HG03066 (cell line): Measurements from ENCODE around the gene LMOD1.
"Not testable (repeated sequence)": the region's sequence is repeated elsewhere in the genome, so short reads cannot be mapped to it uniquely, and the experiment has no call there.

Experiments
- ATAC-seq: cut with Tn5 transposase; IDR thresholded peaks from one replicate; pipeline ENCODE4 v1.9.1; 2021; ENCODE audit warnings: low read depth; ENCODE audit not compliant: unreplicated experiment

LMOD1 gene

GRCh38 chr1:201880928-201881571 lies 65.3 kb downstream of the LMOD1 start:
- ATAC-seq = no peak

- ATAC-seq = no peak
These were observed 68.4 kb downstream of the LMOD1 start for GRCh38 chr1:201877877-201878401.

- no peak for ATAC-seq
These were observed 70.1 kb downstream of the LMOD1 start for GRCh38 chr1:201876148-201876818.

DNA sequence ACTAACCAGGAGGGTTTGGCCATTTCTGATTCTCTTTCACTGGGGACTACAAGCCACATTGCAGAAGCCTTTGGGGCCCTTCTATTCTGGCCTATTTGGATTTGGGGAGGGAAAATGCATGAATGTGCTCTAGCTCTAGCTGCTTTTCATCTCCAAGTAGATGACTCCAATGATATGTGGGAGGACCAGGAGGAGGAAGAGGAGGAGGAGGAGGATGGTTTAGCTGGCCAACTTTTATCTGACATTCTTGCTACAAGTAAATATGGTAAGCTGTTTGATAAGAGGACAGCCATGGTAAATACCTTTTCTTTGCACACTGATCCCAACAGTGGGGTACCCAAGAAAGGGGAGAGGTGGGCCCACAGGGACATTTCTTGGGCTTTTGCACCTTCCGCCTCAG lies 71.7 kb downstream of the LMOD1 start:
- ATAC-seq = no peak

DNA sequence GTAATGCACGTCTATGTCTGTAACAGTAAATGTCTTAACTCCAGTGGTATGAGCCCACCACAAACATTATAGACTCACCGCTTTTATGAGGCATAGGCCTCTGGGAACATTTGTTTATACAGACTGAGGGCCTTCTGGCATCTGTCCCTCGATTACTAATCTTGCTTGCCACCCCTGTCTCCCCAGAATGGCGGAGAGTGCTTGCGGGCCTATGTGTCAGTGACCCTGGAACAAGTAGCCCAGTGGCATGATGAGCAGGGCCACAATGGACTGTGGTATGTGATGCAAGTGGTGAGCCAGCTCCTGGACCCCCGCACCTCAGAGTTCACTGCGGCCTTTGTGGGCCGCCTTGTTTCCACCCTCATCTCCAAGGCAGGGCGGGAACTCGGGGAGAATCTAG lies 76.0 kb downstream of the LMOD1 start:
- no peak for ATAC-seq

GRCh38 chr1:201861448-201861847 lies 84.9 kb downstream of the LMOD1 start:
- ATAC-seq = no peak

DNA sequence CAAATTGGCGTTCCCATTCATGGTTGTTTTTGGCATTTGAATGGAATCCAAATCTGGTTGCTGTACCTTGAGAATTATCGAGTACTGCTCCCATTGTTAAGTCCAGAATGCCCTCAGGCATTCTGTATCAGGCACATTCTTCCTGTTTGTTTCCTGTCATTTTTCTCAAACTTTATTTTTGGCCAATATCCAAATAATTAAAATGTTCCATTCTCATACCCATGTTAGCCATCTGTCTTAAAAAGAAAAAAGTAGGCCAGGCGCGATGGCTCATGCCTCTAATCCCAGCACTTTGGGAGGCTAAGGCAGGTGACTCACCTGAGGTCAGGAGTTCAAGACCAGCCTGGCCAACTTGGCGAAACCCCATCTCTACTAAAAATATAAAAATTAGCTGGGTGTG lies 86.9 kb downstream of the LMOD1 start:
- no peak for ATAC-seq

DNA sequence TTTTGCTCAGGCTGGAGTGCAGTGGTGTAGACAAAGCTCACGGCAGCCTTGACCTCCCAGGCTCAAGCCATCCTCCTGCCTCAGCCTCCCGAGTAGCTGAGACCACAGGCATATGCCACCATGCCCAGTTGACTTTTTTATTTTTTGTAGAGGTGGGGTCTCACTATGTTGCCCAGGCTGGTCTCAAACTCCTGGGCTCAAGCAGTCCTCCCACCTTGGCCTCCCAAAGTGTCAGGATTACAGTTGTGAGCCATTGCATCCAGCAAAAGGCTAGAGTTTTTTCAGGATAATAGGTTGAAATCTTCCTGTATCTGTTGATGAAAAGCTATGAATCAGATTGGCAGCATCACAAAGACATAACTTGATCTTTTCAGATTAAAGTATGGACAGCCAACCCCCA lies 89.6 kb downstream of the LMOD1 start:
- not testable (repeated sequence) for ATAC-seq

DNA sequence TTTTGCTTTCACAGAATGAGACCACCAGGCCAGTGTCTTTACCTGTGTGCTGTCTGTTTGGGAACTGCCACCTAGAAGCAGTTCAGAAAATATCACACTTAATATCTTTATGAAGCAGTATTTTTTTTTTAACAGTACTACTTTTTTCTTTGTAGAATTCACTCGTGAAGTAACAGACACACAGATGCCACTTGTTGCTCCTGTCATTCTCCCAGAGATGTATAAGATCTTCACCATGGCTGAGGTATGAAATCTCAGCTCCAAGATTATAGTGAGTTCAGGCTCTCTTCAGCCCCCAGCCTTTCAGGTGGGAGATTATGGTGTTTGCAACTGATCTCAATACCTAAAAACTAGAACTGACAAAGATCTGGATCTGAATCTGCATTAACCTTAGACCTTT lies 94.4 kb downstream of the LMOD1 start:
- no peak for ATAC-seq

GRCh38 chr1:201850053-201850397 lies 96.3 kb downstream of the LMOD1 start:
- ATAC-seq = no peak

DNA sequence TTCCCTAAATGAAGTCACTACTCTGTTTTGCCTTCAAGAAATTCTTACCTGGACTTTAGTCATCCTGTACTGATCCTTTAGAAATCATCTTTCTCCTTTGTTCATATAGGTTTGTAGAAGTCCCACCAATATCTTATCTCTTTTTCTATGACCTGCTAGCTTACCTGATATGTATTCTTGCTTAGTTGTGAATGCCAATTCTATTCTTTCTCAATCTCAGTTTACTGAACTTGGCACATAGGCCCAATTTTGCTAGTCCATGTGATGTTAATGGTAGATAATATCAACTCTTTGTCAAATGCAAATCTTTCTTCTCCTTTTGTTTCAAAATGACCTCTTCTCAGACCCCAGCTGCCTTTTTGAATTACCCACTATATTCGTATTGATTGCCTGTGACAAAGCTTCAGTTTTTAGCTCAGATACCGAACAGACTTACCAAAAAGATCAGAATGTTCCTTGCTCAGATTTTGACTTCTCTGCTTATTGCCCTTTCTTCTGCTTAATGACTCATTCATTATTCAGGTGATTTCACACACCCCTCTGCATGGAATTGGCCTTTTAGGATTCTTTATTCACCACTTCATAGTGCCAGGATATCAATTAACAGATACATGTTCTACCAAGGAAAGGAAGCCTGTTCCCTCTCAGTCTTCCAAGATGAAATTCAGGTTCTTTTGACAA lies 96.8 kb downstream of the LMOD1 start:
- ATAC-seq = no peak

DNA sequence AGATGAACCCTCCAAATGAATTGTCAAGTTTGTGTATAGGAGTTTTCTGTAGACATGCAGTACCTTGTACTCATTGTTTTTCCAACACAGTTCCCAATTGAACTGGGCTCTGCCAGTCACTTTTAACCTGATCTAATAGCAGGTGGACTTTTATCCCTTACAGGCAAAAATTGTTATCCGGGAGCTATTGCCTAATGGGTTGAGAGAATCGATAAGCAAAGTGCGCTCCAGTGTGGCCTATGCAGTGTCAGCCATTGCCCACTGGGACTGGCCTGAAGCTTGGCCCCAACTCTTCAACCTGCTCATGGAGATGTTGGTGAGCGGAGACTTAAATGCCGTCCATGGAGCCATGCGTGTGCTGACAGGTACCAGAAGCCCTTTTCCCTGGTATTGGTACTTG lies 98.1 kb downstream of the LMOD1 start:
- no peak for ATAC-seq

GRCh38 chr1:201847150-201847549 lies 99.2 kb downstream of the LMOD1 start:
- ATAC-seq = no peak
